ENCODE results near the gene PES1.
"Not testable (repeated sequence)": the region's sequence is repeated elsewhere in the genome, so short reads cannot be mapped to it uniquely, and the experiment has no call there.

Gene PES1

GRCh38 chr22:30600921-30601320 lies 9.2 kb upstream of the PES1 start:
- Mint-ChIP-seq H3K4me1 (ENCODE audit: low read depth) (peaks cover 8% of the 10 kb centered on the region), H3K27ac (no peak overlapping the region), H3K27me3 (no peaks in the 10 kb centered on the region), H3K9me3 (no peaks in the 10 kb centered on the region), H3K36me3 (ENCODE audit: low read depth) (no peaks in the 10 kb centered on the region), H3K4me3 (no peak overlapping the region)

GRCh38 chr22:30598986-30599385 lies 7.3 kb upstream of the PES1 start:
- H3K27me3 Mint-ChIP-seq = no peaks in the 10 kb centered on the region
- H3K4me3 Mint-ChIP-seq = no peak overlapping the region
- H3K27ac Mint-ChIP-seq = no peak overlapping the region
- peaks cover 4% of the 10 kb centered on the region for H3K4me1 Mint-ChIP-seq (ENCODE audit: low read depth)
- no peaks in the 10 kb centered on the region for H3K36me3 Mint-ChIP-seq (ENCODE audit: low read depth)
- H3K9me3 Mint-ChIP-seq = no peaks in the 10 kb centered on the region

GRCh38 chr22:30596886-30597285 lies 5.2 kb upstream of the PES1 start:
- no peak overlapping the region for H3K27ac Mint-ChIP-seq
- H3K4me3 Mint-ChIP-seq = no peak overlapping the region
- H3K36me3 Mint-ChIP-seq (ENCODE audit: low read depth) = no peaks in the 10 kb centered on the region
- H3K4me1 Mint-ChIP-seq (ENCODE audit: low read depth) = peaks cover under 1% of the 10 kb centered on the region
- no peaks in the 10 kb centered on the region for H3K27me3 Mint-ChIP-seq
- no peaks in the 10 kb centered on the region for H3K9me3 Mint-ChIP-seq

GRCh38 chr22:30596199-30596598 lies 4.5 kb upstream of the PES1 start:
- H3K4me1 Mint-ChIP-seq (ENCODE audit: low read depth) = no peaks in the 10 kb centered on the region
- H3K4me3 Mint-ChIP-seq = no peak overlapping the region
- H3K36me3 Mint-ChIP-seq (ENCODE audit: low read depth) = no peaks in the 10 kb centered on the region
- H3K27me3 Mint-ChIP-seq = no peaks in the 10 kb centered on the region
- H3K9me3 Mint-ChIP-seq = no peaks in the 10 kb centered on the region
- H3K27ac Mint-ChIP-seq = no peak overlapping the region

GRCh38 chr22:30592360-30592713 lies 627 bp upstream of the PES1 start:
- not testable (repeated sequence) for H3K27ac Mint-ChIP-seq; H3K4me1 Mint-ChIP-seq (ENCODE audit: low read depth); H3K4me3 Mint-ChIP-seq; H3K9me3 Mint-ChIP-seq; H3K27me3 Mint-ChIP-seq
- peaks cover 31% of the 10 kb centered on the region for H3K36me3 Mint-ChIP-seq (ENCODE audit: low read depth)

- no peaks in the 10 kb centered on the region for H3K9me3 Mint-ChIP-seq
- no peak overlapping the region for H3K4me3 Mint-ChIP-seq
- peaks cover 42% of the 10 kb centered on the region for H3K36me3 Mint-ChIP-seq (ENCODE audit: low read depth)
- no peak overlapping the region for H3K27ac Mint-ChIP-seq
- no peaks in the 10 kb centered on the region for H3K4me1 Mint-ChIP-seq (ENCODE audit: low read depth)
- no peaks in the 10 kb centered on the region for H3K27me3 Mint-ChIP-seq
Observed at GRCh38 chr22:30591191-30591587, 521 bp downstream of the PES1 start.

- no peaks in the 10 kb centered on the region for H3K4me1 Mint-ChIP-seq (ENCODE audit: low read depth)
- H3K36me3 Mint-ChIP-seq (ENCODE audit: low read depth) = peaks cover 82% of the 10 kb centered on the region
- no peak overlapping the region for H3K4me3 Mint-ChIP-seq
- H3K9me3 Mint-ChIP-seq = no peaks in the 10 kb centered on the region
- no peaks in the 10 kb centered on the region for H3K27me3 Mint-ChIP-seq
- H3K27ac Mint-ChIP-seq = no peak overlapping the region
Observed at GRCh38 chr22:30586414-30586813, 5.3 kb downstream of the PES1 start.

- H3K4me1 Mint-ChIP-seq (ENCODE audit: low read depth) = no peaks in the 10 kb centered on the region
- no peaks in the 10 kb centered on the region for H3K9me3 Mint-ChIP-seq
- H3K27ac Mint-ChIP-seq = no peak overlapping the region
- H3K4me3 Mint-ChIP-seq = no peak overlapping the region
- no peaks in the 10 kb centered on the region for H3K27me3 Mint-ChIP-seq
- peaks cover 89% of the 10 kb centered on the region for H3K36me3 Mint-ChIP-seq (ENCODE audit: low read depth)
Observed at GRCh38 chr22:30584441-30584840, 7.3 kb downstream of the PES1 start.

- Mint-ChIP-seq H3K4me1 (ENCODE audit: low read depth) (no peaks in the 10 kb centered on the region), H3K27me3 (no peaks in the 10 kb centered on the region), H3K36me3 (ENCODE audit: low read depth) (peaks cover 88% of the 10 kb centered on the region), H3K9me3 (no peaks in the 10 kb centered on the region), H3K4me3 (no peak overlapping the region), H3K27ac (no peak overlapping the region)
Observed at GRCh38 chr22:30582788-30583545, 8.7 kb downstream of the PES1 start.

GRCh38 chr22:30582051-30582450 lies 9.7 kb downstream of the PES1 start:
- Mint-ChIP-seq H3K4me3 (no peak overlapping the region), H3K27ac (no peak overlapping the region), H3K27me3 (no peaks in the 10 kb centered on the region), H3K4me1 (ENCODE audit: low read depth) (no peaks in the 10 kb centered on the region), H3K36me3 (ENCODE audit: low read depth) (peaks cover 88% of the 10 kb centered on the region), H3K9me3 (no peaks in the 10 kb centered on the region)

- Mint-ChIP-seq H3K27ac (no peak overlapping the region), H3K4me1 (ENCODE audit: low read depth) (no peaks in the 10 kb centered on the region), H3K27me3 (no peaks in the 10 kb centered on the region), H3K9me3 (no peaks in the 10 kb centered on the region), H3K4me3 (no peak overlapping the region), H3K36me3 (ENCODE audit: low read depth) (peaks cover 85% of the 10 kb centered on the region)
Observed at GRCh38 chr22:30580896-30581295, 10.8 kb downstream of the PES1 start.

- no peak overlapping the region for H3K27ac Mint-ChIP-seq
- H3K4me1 Mint-ChIP-seq (ENCODE audit: low read depth) = no peaks in the 10 kb centered on the region
- no peak overlapping the region for H3K4me3 Mint-ChIP-seq
- no peaks in the 10 kb centered on the region for H3K27me3 Mint-ChIP-seq
- peaks cover 69% of the 10 kb centered on the region for H3K36me3 Mint-ChIP-seq (ENCODE audit: low read depth)
- no peaks in the 10 kb centered on the region for H3K9me3 Mint-ChIP-seq
Observed at GRCh38 chr22:30578481-30578880, 13.2 kb downstream of the PES1 start.

GRCh38 chr22:30575859-30576258 lies 15.9 kb downstream of the PES1 start:
- Mint-ChIP-seq H3K36me3 (ENCODE audit: low read depth) (peaks cover 49% of the 10 kb centered on the region), H3K4me1 (ENCODE audit: low read depth) (no peaks in the 10 kb centered on the region), H3K4me3 (no peak overlapping the region), H3K9me3 (no peaks in the 10 kb centered on the region), H3K27me3 (no peaks in the 10 kb centered on the region), H3K27ac (no peak overlapping the region)

GRCh38 chr22:30574997-30575671 lies 16.6 kb downstream of the PES1 start:
- H3K4me3 Mint-ChIP-seq = no peak overlapping the region

GRCh38 chr22:30574095-30574981 lies 17.4 kb downstream of the PES1 start, which contains the start of gene GAL3ST1:
Gene GAL3ST1 (minus strand): TSS chr22:30574665. CDS start chr22:30557392, 17,273 bp downstream.
- Mint-ChIP-seq H3K27me3 (no peaks in the 10 kb centered on the region), H3K36me3 (ENCODE audit: low read depth) (peaks cover 34% of the 10 kb centered on the region)

More at GRCh38 chr22:30574997-30575671, 16.6 kb downstream of the PES1 start:
- Mint-ChIP-seq H3K9me3 (no peaks in the 10 kb centered on the region), H3K27ac (no peak overlapping the region), H3K36me3 (ENCODE audit: low read depth) (peaks cover 42% of the 10 kb centered on the region), H3K4me1 (ENCODE audit: low read depth) (no peaks in the 10 kb centered on the region), H3K27me3 (no peaks in the 10 kb centered on the region)

More at GRCh38 chr22:30574095-30574981, 17.4 kb downstream of the PES1 start, which contains the start of gene GAL3ST1:
- Mint-ChIP-seq H3K4me3 (no peak within 1 kb of the TSS), H3K4me1 (ENCODE audit: low read depth) (no peaks in the 10 kb centered on the region), H3K9me3 (no peaks in the 10 kb centered on the region), H3K27ac (no peak within 1 kb of the TSS)

Data from stimulated activated naive CD8-positive, alpha-beta T cell treated with anti-CD3 and anti-CD28 coated beads, Interleukin-15, Interleukin-2, amounts not matched to agents 100 ng/mL and 50 ng/mL, for 24 hours (primary cell).